ENCODE results near the gene RAB3IL1.

The RAB3IL1 gene

DNA sequence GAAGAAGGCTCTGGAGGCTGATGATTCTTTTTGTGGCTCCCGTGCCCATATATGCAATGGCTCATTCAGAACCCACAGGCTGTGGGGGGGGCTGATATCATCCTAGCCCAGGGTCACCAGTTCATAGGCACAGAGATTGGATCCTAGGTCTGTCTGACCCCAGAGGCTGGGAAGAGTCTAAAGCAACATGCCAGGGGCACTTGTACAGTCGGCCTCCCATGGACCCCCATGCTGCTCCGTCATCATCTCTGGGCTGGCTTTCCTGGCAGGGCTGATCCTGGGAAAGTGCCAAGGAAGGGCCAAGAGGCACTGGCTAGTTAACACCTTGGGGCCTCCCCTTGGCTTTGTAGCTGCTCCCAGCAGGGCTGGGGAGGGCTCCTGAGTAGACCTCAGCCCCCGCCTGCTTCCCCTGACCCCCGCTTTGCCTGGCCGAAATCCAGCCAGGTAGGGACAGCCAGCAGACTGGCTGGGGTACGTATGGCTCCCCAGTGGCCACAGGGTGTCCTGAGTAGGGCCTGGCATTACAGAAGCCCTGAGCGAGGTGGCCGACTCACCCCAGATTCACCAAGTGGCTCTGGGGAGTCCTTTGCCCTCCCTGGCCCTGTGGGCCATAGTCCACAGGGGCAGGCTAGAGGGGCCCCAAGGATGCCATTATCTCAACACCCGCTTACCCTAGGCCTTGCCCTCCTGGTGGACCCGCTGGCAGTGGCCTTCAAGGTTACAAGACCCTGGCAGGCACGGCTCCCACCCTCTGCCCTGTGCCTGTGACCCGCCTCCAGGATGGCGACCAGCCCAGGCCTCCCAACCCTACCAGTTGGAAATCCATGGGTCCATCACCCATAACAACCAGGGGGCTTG lies 48.6 kb downstream of the RAB3IL1 start:
- DNase-seq = no peak
- Mint-ChIP-seq H3K9me3 (no peaks in the 10 kb centered on the region), H3K27ac (no peak overlapping the region), H3K36me3 (ENCODE audit: low read depth) (no peaks in the 10 kb centered on the region), H3K4me1 (ENCODE audit: low read depth) (peaks cover 5% of the 10 kb centered on the region), H3K4me3 (no peak overlapping the region), H3K27me3 (peaks cover 3% of the 10 kb centered on the region)

DNA sequence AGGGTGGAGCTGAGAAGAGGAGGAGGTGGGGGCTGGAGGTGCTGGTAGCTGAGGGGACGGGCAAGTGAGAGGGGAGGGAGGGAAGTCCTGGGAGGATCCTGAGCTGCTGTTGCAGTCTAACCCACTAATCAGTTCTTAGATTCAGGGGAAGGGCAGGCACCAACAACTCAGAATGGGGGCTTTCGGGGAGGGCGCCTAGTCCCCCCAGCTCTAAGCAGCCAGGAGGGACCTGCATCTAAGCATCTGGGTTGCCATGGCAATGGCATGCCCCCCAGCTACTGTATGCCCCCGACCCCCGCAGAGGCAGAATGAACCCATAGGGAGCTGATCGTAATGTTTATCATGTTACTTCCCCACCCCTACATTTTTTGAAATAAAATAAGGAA lies 50.4 kb downstream of the RAB3IL1 start:
- no peak overlapping the region for H3K27ac Mint-ChIP-seq

DNA sequence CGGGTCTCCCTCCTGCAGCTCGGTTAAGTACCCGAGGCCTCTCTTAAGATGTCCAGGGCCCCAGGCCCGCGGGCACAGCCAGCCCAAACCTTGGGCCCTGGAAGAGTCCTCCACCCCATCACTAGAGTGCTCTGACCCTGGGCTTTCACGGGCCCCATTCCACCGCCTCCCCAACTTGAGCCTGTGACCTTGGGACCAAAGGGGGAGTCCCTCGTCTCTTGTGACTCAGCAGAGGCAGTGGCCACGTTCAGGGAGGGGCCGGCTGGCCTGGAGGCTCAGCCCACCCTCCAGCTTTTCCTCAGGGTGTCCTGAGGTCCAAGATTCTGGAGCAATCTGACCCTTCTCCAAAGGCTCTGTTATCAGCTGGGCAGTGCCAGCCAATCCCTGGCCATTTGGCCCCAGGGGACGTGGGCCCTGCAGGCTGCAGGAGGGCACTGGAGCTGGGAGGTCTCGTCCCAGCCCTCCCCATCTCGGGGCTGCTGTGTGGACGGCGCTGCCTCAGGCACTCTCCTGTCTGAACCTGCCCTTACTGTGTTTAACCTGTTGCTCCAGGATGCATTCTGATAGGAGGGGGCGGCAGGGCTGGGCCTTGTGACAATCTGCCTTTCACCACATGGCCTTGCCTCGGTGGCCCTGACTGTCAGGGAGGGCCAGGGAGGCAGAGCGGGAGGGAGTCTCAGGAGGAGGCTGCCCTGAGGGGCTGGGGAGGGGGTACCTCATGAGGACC lies 51.0 kb downstream of the RAB3IL1 start:
- no peak overlapping the region for H3K27ac Mint-ChIP-seq
- no peaks in the 10 kb centered on the region for H3K36me3 Mint-ChIP-seq (ENCODE audit: low read depth)

More for the DNA sequence above, 50.4 kb downstream of the RAB3IL1 start:
- Mint-ChIP-seq H3K36me3 (ENCODE audit: low read depth) (no peaks in the 10 kb centered on the region), H3K27me3 (peaks cover 3% of the 10 kb centered on the region), H3K4me1 (ENCODE audit: low read depth) (peaks cover 5% of the 10 kb centered on the region), H3K4me3 (no peak overlapping the region), H3K9me3 (no peaks in the 10 kb centered on the region)
- no peak for DNase-seq

GRCh38 chr11:61864814-61865775 lies 52.3 kb downstream of the RAB3IL1 start:
- Mint-ChIP-seq H3K27ac (no peak overlapping the region), H3K9me3 (no peaks in the 10 kb centered on the region), H3K27me3 (no peaks in the 10 kb centered on the region), H3K36me3 (ENCODE audit: low read depth) (no peaks in the 10 kb centered on the region), H3K4me1 (ENCODE audit: low read depth) (no peaks in the 10 kb centered on the region), H3K4me3 (no peak overlapping the region)
- DNase-seq = no peak

More for the DNA sequence above, 51.0 kb downstream of the RAB3IL1 start:
- DNase-seq = no peak
- H3K27me3 Mint-ChIP-seq = peaks cover 3% of the 10 kb centered on the region
- no peaks in the 10 kb centered on the region for H3K9me3 Mint-ChIP-seq
- H3K4me1 Mint-ChIP-seq (ENCODE audit: low read depth) = peaks cover 5% of the 10 kb centered on the region
- no peak overlapping the region for H3K4me3 Mint-ChIP-seq

- Mint-ChIP-seq H3K27me3 (no peaks in the 10 kb centered on the region), H3K4me1 (ENCODE audit: low read depth) (no peaks in the 10 kb centered on the region), H3K27ac (no peak overlapping the region), H3K9me3 (no peaks in the 10 kb centered on the region), H3K4me3 (no peak overlapping the region), H3K36me3 (ENCODE audit: low read depth) (no peaks in the 10 kb centered on the region)
- no peak for DNase-seq
Measured at GRCh38 chr11:61863548-61864081, 53.8 kb downstream of the RAB3IL1 start.

DNA sequence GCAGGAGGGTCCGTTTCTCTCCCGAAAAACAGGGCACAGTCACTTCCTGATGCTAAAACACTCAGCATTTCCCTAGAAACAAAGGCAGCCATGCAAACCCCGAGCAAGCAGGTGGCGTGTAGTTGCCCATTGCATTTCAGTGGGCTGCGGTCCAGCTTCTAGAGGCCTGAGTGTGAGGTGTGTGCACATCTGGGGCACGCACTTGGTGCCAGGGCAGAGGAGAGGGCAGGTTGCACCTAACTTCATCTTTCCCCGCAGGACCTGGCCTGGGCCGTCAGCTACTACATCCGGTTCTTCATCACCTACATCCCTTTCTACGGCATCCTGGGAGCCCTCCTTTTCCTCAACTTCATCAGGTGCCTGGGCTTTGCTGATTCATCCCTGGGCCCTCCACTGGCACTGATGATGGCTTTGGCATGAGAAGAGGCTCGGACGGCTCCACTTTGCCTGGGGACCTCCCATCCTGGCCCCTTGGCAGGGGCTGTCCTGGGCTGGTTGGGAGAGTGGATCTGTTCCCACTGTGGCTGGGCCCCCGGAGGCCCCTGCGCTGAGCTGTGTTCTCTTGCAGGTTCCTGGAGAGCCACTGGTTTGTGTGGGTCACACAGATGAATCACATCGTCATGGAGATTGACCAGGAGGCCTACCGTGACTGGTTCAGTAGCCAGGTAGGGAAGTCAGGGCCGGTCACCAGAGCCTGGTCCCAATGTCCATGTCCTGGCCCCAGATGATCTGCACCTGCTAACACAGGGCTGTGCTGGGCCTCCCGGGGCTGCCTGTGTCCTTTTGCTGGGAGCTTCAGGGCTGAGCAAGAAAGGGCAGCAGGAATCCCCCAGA lies 54.4 kb downstream of the RAB3IL1 start:
- Mint-ChIP-seq H3K4me3 (no peak overlapping the region), H3K4me1 (ENCODE audit: low read depth) (no peaks in the 10 kb centered on the region), H3K27me3 (no peaks in the 10 kb centered on the region), H3K27ac (no peak overlapping the region), H3K9me3 (no peaks in the 10 kb centered on the region), H3K36me3 (ENCODE audit: low read depth) (no peaks in the 10 kb centered on the region)
- no peak for DNase-seq

DNA sequence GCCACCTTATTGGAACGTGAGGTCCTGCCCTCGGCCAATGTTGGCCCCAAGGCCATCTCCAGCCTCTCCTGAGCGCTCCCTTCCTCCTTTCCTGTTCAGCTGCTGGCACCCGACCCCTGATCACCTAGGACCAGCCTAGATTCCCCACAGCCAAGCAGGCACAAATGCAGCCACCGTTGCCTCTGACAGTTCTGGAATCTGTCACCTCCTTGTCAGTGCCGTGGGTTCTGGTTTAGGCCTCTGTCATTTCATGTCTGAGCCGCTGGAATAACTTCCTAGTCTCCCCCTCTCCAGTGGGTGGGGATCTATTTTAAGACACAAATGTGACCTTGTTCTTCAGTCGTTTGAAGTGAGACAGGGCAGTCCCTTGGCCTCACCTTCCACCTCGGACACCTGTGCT lies 55.7 kb downstream of the RAB3IL1 start:
- H3K4me1 Mint-ChIP-seq (ENCODE audit: low read depth) = no peaks in the 10 kb centered on the region
- no peaks in the 10 kb centered on the region for H3K36me3 Mint-ChIP-seq (ENCODE audit: low read depth)
- no peak for DNase-seq
- H3K27me3 Mint-ChIP-seq = no peaks in the 10 kb centered on the region
- no peak overlapping the region for H3K27ac Mint-ChIP-seq
- no peak overlapping the region for H3K4me3 Mint-ChIP-seq
- no peaks in the 10 kb centered on the region for H3K9me3 Mint-ChIP-seq

GRCh38 chr11:61860054-61860903 lies 57.1 kb downstream of the RAB3IL1 start:
- DNase-seq = no peak
- Mint-ChIP-seq H3K27me3 (no peaks in the 10 kb centered on the region), H3K27ac (no peak overlapping the region), H3K9me3 (no peaks in the 10 kb centered on the region), H3K4me1 (ENCODE audit: low read depth) (no peaks in the 10 kb centered on the region), H3K36me3 (ENCODE audit: low read depth) (no peaks in the 10 kb centered on the region), H3K4me3 (no peak overlapping the region)

DNA sequence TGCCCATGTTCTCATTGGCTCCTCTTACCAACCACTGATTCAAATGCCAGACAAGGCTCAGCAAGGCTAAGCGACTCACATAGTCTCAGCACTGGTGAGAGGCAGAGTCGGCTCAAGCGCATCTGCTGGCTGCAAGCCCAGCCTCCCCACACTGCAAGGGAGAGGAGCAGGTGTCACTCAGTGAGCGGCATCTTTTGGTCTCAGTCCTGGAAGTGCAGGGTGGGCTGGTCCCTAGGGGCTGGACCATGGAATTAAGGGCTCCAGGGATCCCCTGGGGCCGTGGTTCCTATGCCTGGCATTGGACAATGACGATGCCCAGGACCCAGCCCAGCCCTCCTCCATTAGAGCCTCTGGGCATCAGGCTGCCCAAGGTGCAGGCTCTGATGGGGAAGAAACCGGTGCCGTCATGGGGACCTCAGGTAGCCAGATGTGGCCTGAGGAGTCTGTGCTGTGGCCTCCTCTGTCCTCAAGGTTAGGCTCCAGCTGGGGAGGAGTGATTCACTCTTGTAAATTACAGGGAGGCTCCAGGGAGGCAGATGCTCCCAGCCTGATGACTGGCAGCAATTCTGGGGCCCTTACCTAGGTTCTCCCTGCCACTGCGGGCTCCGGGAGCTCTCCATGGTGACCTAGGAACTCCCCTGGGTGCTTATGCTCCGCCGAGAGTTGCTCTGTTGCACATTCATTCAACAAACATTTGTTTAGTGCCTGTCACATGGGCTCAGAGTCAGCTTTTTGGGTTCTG lies 61.3 kb downstream of the RAB3IL1 start:
- H3K36me3 Mint-ChIP-seq (ENCODE audit: low read depth) = no peaks in the 10 kb centered on the region
- DNase-seq = no peak
- H3K4me3 Mint-ChIP-seq = no peak overlapping the region
- H3K27me3 Mint-ChIP-seq = no peaks in the 10 kb centered on the region
- H3K9me3 Mint-ChIP-seq = no peaks in the 10 kb centered on the region
- no peaks in the 10 kb centered on the region for H3K4me1 Mint-ChIP-seq (ENCODE audit: low read depth)
- no peak overlapping the region for H3K27ac Mint-ChIP-seq

GRCh38 chr11:61854966-61855714 lies 62.2 kb downstream of the RAB3IL1 start:
- Mint-ChIP-seq H3K27ac (no peak overlapping the region), H3K4me3 (no peak overlapping the region), H3K36me3 (ENCODE audit: low read depth) (no peaks in the 10 kb centered on the region), H3K27me3 (no peaks in the 10 kb centered on the region), H3K4me1 (ENCODE audit: low read depth) (no peaks in the 10 kb centered on the region), H3K9me3 (no peaks in the 10 kb centered on the region)
- DNase-seq = no peak

GRCh38 chr11:61854206-61854895 lies 63.0 kb downstream of the RAB3IL1 start:
- H3K9me3 Mint-ChIP-seq = no peaks in the 10 kb centered on the region
- no peak overlapping the region for H3K4me3 Mint-ChIP-seq
- H3K27ac Mint-ChIP-seq = no peak overlapping the region
- H3K36me3 Mint-ChIP-seq (ENCODE audit: low read depth) = no peaks in the 10 kb centered on the region
- DNase-seq = no peak
- no peaks in the 10 kb centered on the region for H3K4me1 Mint-ChIP-seq (ENCODE audit: low read depth)
- no peaks in the 10 kb centered on the region for H3K27me3 Mint-ChIP-seq
